ENCODE results near the gene FOXP1.

The FOXP1 gene

DNA sequence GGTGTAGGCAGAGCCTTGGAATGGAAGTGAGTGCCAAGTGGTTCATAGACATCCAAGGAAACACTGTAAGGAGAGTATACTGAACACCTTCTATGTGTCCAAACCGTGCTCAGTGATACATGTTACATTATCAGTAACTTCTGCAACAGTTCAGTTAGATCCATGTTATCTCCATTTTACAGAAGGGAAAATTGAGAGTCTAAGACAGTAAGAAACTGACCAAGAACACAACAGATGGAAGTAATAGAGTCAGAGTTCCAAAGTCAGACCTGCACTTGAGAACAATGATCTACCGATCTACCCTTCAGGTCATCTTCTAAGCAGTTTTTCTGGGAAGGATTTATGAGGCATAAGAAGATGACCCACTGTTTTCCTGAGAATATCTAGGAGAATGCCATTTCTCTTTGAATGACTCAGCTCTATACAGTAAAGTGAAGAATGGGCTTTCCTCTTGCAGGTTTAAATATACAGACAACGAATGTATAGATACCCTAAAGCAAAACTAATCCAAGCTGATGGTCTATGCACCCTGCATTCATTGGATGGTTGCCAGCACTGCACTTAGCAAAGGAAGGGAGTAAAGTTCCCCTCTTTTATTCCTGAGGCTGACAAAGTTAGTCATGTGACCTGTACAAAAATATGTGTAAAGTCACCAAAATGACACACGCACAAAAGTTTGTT, 667.0 kb downstream of the FOXP1 start:
- peak; percentile 78 for DNase-seq

DNA sequence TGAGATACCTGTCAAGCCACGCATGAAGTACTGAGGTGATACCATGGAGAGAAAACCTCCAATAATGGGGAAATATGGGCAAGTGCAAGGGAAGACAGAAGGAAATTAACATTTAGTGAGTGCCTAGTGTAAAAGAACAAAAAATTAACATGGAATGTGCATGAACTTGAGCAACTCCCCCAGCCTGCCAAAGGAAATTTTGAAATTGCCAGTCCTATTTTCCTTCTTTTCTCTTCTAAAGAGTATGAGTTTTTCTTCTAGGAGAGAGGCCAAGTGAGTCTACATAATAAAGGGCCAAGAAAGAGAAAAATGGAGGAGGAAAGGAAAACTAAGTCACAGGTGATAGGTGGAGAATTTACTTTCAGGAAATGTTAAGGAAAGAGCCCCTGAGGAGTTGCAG, 668.7 kb downstream of the FOXP1 start:
- no peak for DNase-seq

GRCh38 chr3:70911719-70912118, 671.8 kb downstream of the FOXP1 start:
- DNase-seq = no peak

DNA sequence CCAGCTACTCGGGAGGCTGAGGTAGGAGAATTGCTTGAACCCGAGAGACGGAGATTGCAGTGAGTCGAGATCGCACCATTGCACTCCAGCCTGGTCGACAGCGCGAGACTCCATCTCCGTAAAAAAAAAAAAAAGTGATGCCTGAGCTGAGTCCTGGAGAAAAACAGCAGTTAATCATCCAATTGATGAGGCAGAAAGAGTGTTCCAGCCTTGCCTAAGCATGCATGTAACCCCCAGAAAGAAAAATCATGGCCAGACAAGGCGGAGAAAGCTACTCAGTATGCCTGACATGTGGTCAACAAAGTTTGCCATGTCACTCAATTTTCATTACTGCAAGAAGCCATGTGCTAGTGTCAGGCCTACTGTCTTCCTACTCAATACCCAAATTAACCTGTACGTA, 678.0 kb downstream of the FOXP1 start:
- no peak for DNase-seq
